K562 (cell line): ENCODE results near the gene PADI1. TPM values are rescaled to one million over a fixed set of nuclear protein-coding genes. Genes with fewer than 3 reads are reported as not detected.

ENCODE experiments used
- ATAC-seq: fragments of 200-7000 bp; cut with Tn5 transposase; 3 replicates; pipeline ENCODE4 v1.9.1; 2020; ENCODE audit warnings: moderate library complexity
- BruUV-seq: library from RNA; stranded (reverse); fragments of 400-500 nt; replicated peaks from 2 replicates; lab custom pipeline; 2021; lab: Mats Ljungman, UMichigan
- CTCF ChIA-PET: fragments of 300-600 bp; formaldehyde crosslinking; extraction: SDS; loops from one replicate; lab custom pipeline; 2021; ENCODE audit warnings: low intra/inter-chr PET ratio; lab: Yijun Ruan, JAX
- POLR2A ChIA-PET: fragments of 300-600, 350-650 bp; sonication (Branson Sonifier 250); formaldehyde crosslinking; extraction: SDS; loops from one replicate; lab custom pipeline; 2021; ENCODE audit warnings: antibody characterized with exemption, inconsistent platforms; lab: Yijun Ruan, JAX
- DNase-seq, 4 experiments: peaks; one replicate each; pipeline versions ENCODE4 v3.0.0 to v3.0.0-alpha.2; 2011 to 2018; ENCODE audit warnings: low spot score in 3 of 4, mixed read lengths in 3 of 4; ENCODE audit errors: extremely low read depth in 1 of 4
- FAIRE-seq: peaks from 2 replicates; lab custom pipeline; 2011; peaks lifted over from hg19 to GRCh38; lab: Jason Lieb, UNC
- H2AFZ ChIP-seq: 2 replicates; pipeline ENCODE4 v1.6.0; 2011; ENCODE audit warnings: low read depth, low read length, control low read depth, inconsistent platforms
- H3K27ac ChIP-seq: fragments of 200-600 bp; 3 replicates; pipeline ENCODE4 v1.8.0; 2011; ENCODE audit warnings: low read depth, mild to moderate bottlenecking, control low read depth, inconsistent platforms, low read length, moderate library complexity, mixed read lengths; ENCODE audit errors: extremely low read depth
- H3K27me3 ChIP-seq, 2 experiments: fragments of 300-600 bp in 1 of 2; 2 replicates in 1 of 2; 3 replicates in 1 of 2; pipeline versions ENCODE4 v1.6.0 to v1.8.0; 2011; ENCODE audit warnings: inconsistent platforms in 2 of 2, low read length in 2 of 2, mild to moderate bottlenecking in 1 of 2, mixed read lengths in 1 of 2, moderate library complexity in 1 of 2; ENCODE audit not compliant: control insufficient read depth in 2 of 2, insufficient read depth in 2 of 2
- H3K36me3 ChIP-seq: fragments of 300-600 bp; 3 replicates; pipeline ENCODE4 v1.8.0; 2011; ENCODE audit warnings: mild to moderate bottlenecking, low read length, inconsistent platforms; ENCODE audit not compliant: control insufficient read depth, insufficient read depth
- H3K4me1 ChIP-seq, 2 experiments: fragments of 200-600 bp in 1 of 2; replicated peaks in 1 of 2; 2 replicates in 1 of 2; 3 replicates in 1 of 2; pipeline versions ENCODE4 v1.5.1 to v1.8.0; 2011; ENCODE audit warnings: inconsistent platforms in 2 of 2, low read length in 2 of 2, mild to moderate bottlenecking in 1 of 2, mixed read lengths in 1 of 2, moderate library complexity in 1 of 2; ENCODE audit not compliant: control insufficient read depth in 2 of 2, insufficient read depth in 2 of 2
- H3K4me2 ChIP-seq: 2 replicates; pipeline ENCODE4 v1.6.1; 2011; ENCODE audit warnings: low read length, control low read depth, inconsistent platforms, mixed read lengths; ENCODE audit not compliant: insufficient read depth
- H3K4me3 ChIP-seq: fragments of 200-600 bp; sonication (generic), shearing (Covaris generic); 2 replicates; pipeline ENCODE4 v1.5.1; 2016; ENCODE audit warnings: control low read depth, inconsistent platforms
- H3K79me2 ChIP-seq: fragments of 200-600 bp; 3 replicates; pipeline ENCODE4 v1.8.0; 2011; ENCODE audit warnings: low read length, inconsistent platforms; ENCODE audit not compliant: control insufficient read depth, insufficient read depth
- H3K9ac ChIP-seq, 2 experiments: 2 replicates each; pipeline versions ENCODE4 v1.6.0 to v1.6.1; 2011; ENCODE audit warnings: low read depth in 2 of 2, low read length in 2 of 2, control low read depth in 1 of 2, inconsistent platforms in 1 of 2, mild to moderate bottlenecking in 1 of 2, mixed read lengths in 1 of 2; ENCODE audit not compliant: insufficient read depth in 1 of 2
- H3K9me1 ChIP-seq: one replicate; pipeline ENCODE4 v1.6.0; 2011; ENCODE audit warnings: inconsistent platforms, mild to moderate bottlenecking, low read length, moderate library complexity; ENCODE audit not compliant: control insufficient read depth, insufficient read depth
- H3K9me3 ChIP-seq: replicated peaks from 2 replicates; pipeline ENCODE4 v1.5.1; 2011; ENCODE audit warnings: low read depth, low read length, inconsistent platforms; ENCODE audit not compliant: control insufficient read depth, insufficient read depth
- H4K20me1 ChIP-seq: replicated peaks from 2 replicates; pipeline ENCODE4 v1.6.1; 2011; ENCODE audit warnings: low read length, inconsistent platforms, mixed read lengths; ENCODE audit not compliant: control insufficient read depth, insufficient read depth
- ELF4 ChIP-seq: fragments of 450-650 bp; formaldehyde crosslinking; IDR thresholded peaks from 2 replicates; pipeline ENCODE4 v1.4.0; 2022; ENCODE audit warnings: missing genetic modification characterization
- KLF13 ChIP-seq: fragments of 450-650 bp; IDR thresholded peaks from 2 replicates; pipeline ENCODE4 v1.6.1; 2016; ENCODE audit warnings: missing genetic modification characterization, low read depth, mild to moderate bottlenecking, missing compliant biosample characterization, moderate library complexity, borderline replicate concordance
- PHTF2 ChIP-seq: fragments of 250-450 bp; sonication (Bioruptor Pico); IDR thresholded peaks from 2 replicates; pipeline ENCODE4 v1.5.0; 2021; ENCODE audit warnings: mild to moderate bottlenecking
- SMAD3 ChIP-seq: fragments of 450-650 bp; formaldehyde crosslinking; conservative IDR thresholded peaks from 2 replicates; pipeline ENCODE4 v1.4.0; 2020; ENCODE audit warnings: mild to moderate bottlenecking
- SMARCC2 ChIP-seq: fragments of 450-650 bp; IDR thresholded peaks from 2 replicates; pipeline ENCODE4 v1.6.1; 2017; ENCODE audit warnings: antibody characterized with exemption, moderate library complexity, mild to moderate bottlenecking, low read depth
- TAF9B ChIP-seq: fragments of 450-650 bp; IDR thresholded peaks from 2 replicates; pipeline ENCODE4 v1.6.1; 2018; ENCODE audit warnings: mild to moderate bottlenecking; ENCODE audit not compliant: partially characterized antibody
- TGIF2 ChIP-seq: sonication (generic); formaldehyde crosslinking; IDR thresholded peaks from 2 replicates; pipeline ENCODE4 v1.8.1; 2022; ENCODE audit warnings: mild to moderate bottlenecking, missing genetic modification reagents, moderate library complexity
- XRCC3 ChIP-seq: fragments of 450-650 bp; IDR thresholded peaks from 2 replicates; pipeline ENCODE4 v1.6.1; 2017; ENCODE audit warnings: mild to moderate bottlenecking, moderate library complexity
- ZNF165 ChIP-seq: fragments of 250-450 bp; sonication (Bioruptor Pico); IDR thresholded peaks from 2 replicates; pipeline ENCODE4 v1.4.0; 2020; ENCODE audit warnings: borderline replicate concordance
- ZNF76 ChIP-seq: fragments of 250-450 bp; sonication (Bioruptor Pico); IDR thresholded peaks from 2 replicates; pipeline ENCODE4 v1.4.0; 2020; ENCODE audit warnings: mild to moderate bottlenecking, moderate library complexity, borderline replicate concordance
- WGBS: fragments of 100-300 bp; shearing (Covaris generic); methylation state at CpG from one replicate; pipeline ENCODE4 v1.1.6; 2016; ENCODE audit warnings: low coverage, mixed read lengths; ENCODE audit not compliant: insufficient coverage; ENCODE audit errors: missing lambda C conversion rate; 5-methylcytosine and 5-hydroxymethylcytosine counted together
- in situ Hi-C: fragments of 300-500 bp; cut with MboI; formaldehyde crosslinking; loops from 4 replicates; pipeline ENCODE4 v1.15.0; 2018; ENCODE audit warnings: inconsistent platforms, mixed read lengths
- intact Hi-C: fragments of 100-400 bp; cut with micrococcal nuclease; formaldehyde crosslinking; loops from 2 replicates; pipeline ENCODE4 v1.14.2; 2022
- polyA plus RNA-seq, 8 experiments: library from polyadenylated mRNA; depleted of rRNA in 4 of 8; stranded (reverse) in 5 of 8; unstranded in 3 of 8; fragments of >200 nt; fragmentation: Nextera tagmentation in 2 of 8; fragmentation: Illumina TruSeq in 1 of 8; extraction: Ambion mirVana in 2 of 8; extraction: Trizol in 1 of 8; gene quantifications; 2 replicates each; pipeline versions ENCODE4 v1.2.1 to v1.2.3, GENCODE V29; 2011 to 2014; ENCODE audit warnings: inconsistent platforms in 1 of 8, missing spikeins in 1 of 8
- total RNA-seq, 7 experiments: library from RNA; depleted of rRNA in 6 of 7; stranded (reverse); fragments of >200 nt in 6 of 7; fragmentation: Illumina TruSeq in 2 of 7; extraction: Trizol in 2 of 7; gene quantifications; 2 replicates each; pipeline versions ENCODE4 v1.2.1 to v1.2.3, GENCODE V29; 2011 to 2021; ENCODE audit warnings: low replicate concordance in 1 of 7
- TF ChIP-seq, protein P1 (sequence below): fragments of 450-650 bp; formaldehyde crosslinking; IDR thresholded peaks from 2 replicates; pipeline ENCODE4 v1.4.0; 2020; ENCODE audit warnings: mild to moderate bottlenecking, moderate library complexity

PADI1 gene
- total and polyA plus RNA-seq, 9 of the 15 experiments (the other 6 are each of a cell fraction or from before 2014, with no cell fraction given), result not detected

DNA sequence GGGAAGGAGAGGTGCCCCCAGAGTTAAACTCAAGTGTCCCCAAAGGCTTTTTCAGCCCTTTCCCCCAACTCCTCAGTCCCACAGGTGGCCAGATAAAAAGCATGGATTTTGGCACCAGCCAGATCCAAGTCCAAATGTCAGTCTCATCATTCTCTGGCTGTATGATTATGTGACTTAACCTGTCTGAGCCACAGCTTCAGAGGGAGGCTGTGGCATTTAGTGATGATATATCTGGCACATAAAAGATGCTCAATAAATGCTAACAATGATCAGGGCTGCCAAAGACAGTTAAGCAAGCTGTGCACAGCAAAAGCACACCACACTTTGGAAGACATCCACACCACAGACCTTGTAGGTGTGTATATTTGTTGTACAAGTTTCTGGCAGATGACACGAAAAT lies 38.3 kb downstream of the PADI1 start:
- intact Hi-C loops, result no loop called here
- H2AFZ ChIP-seq, result no peak overlapping the region
- no peaks in the 10 kb centered on the region for H3K9me1 ChIP-seq
- POLR2A ChIA-PET, result no interaction called here
- H3K9ac ChIP-seq, result no peak overlapping the region
- DNase-seq, result no peak
- no peak for TF ChIP-seq SMARCC2
- TF ChIP-seq ZNF76 (CRISPR knock-in tag), result no peak
- no peak for TF ChIP-seq XRCC3
- no peak for TF ChIP-seq KLF13 (tag)
- no peak for TF ChIP-seq ZNF165 (CRISPR knock-in tag)
- TF ChIP-seq PHTF2 (CRISPR knock-in tag), result no peak
- TF ChIP-seq, protein P1, sequence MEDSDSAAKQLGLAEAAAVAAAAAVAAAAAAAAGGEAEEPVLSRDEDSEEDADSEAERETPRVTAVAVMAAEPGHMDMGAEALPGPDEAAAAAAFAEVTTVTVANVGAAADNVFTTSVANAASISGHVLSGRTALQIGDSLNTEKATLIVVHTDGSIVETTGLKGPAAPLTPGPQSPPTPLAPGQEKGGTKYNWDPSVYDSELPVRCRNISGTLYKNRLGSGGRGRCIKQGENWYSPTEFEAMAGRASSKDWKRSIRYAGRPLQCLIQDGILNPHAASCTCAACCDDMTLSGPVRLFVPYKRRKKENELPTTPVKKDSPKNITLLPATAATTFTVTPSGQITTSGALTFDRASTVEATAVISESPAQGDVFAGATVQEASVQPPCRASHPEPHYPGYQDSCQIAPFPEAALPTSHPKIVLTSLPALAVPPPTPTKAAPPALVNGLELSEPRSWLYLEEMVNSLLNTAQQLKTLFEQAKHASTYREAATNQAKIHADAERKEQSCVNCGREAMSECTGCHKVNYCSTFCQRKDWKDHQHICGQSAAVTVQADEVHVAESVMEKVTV (CRISPR knock-in tag), result no peak
- TF ChIP-seq TGIF2 (CRISPR knock-in tag), result no peak
- no peak for TF ChIP-seq SMAD3 (CRISPR knock-in tag)
- TF ChIP-seq TAF9B, result no peak
- TF ChIP-seq ELF4 (CRISPR knock-in tag), result no peak
- H3K4me1 ChIP-seq, result no peaks in the 10 kb centered on the region
- no peak for FAIRE-seq
- H3K27ac ChIP-seq, result no peak overlapping the region
- no peaks in the 10 kb centered on the region for H3K79me2 ChIP-seq
- no peak for ATAC-seq
- in situ Hi-C loops, result no loop called here
- CTCF ChIA-PET, result no interaction called here
- no TSS peak for BruUV-seq
- no peak overlapping the region for H3K4me2 ChIP-seq
- H3K36me3 ChIP-seq, result no peaks in the 10 kb centered on the region
- peaks cover 43 to 80% of the 10 kb centered on the region in 2 experiments for H3K27me3 ChIP-seq
- no peaks in the 10 kb centered on the region for H3K9me3 ChIP-seq
- H3K4me3 ChIP-seq, result no peak overlapping the region
- WGBS, result 0% methylated on average over 1 of the region's 1 CpG
- peaks cover 9% of the 10 kb centered on the region; the same call in 1 of the 2 replicates for H4K20me1 ChIP-seq
